Measurements from ENCODE around the gene VAPA.

VAPA gene

GRCh38 chr18:9982711-9983110 is 68.9 kb downstream of the VAPA start:
- H3K4me3 ChIP-seq (replicated peaks; ENCODE audit: low read depth, low read length) = no peak overlapping the region
- DNase-seq (ENCODE audit: extremely low read depth, low read depth) = no peak
- TF ChIP-seq CTCF (IDR thresholded peaks at IDR 0.05; ENCODE audit: low read depth, low read length, missing control alignments) = no peak

- no peak for TF ChIP-seq CTCF (IDR thresholded peaks at IDR 0.05; ENCODE audit: low read depth, low read length, missing control alignments)
- no peak overlapping the region for H3K4me3 ChIP-seq (replicated peaks; ENCODE audit: low read depth, low read length)
- no peak for DNase-seq (ENCODE audit: extremely low read depth, low read depth)
Measured at GRCh38 chr18:9984080-9984479, 70.3 kb downstream of the VAPA start.

GRCh38 chr18:9985641-9986040 is 71.8 kb downstream of the VAPA start:
- H3K4me3 ChIP-seq (replicated peaks; ENCODE audit: low read depth, low read length) = no peak overlapping the region
- no peak for TF ChIP-seq CTCF (IDR thresholded peaks at IDR 0.05; ENCODE audit: low read depth, low read length, missing control alignments)
- no peak for DNase-seq (ENCODE audit: extremely low read depth, low read depth)

GRCh38 chr18:9986156-9986930 is 72.5 kb downstream of the VAPA start:
- DNase-seq (ENCODE audit: extremely low read depth, low read depth) = no peak
- no peak for TF ChIP-seq CTCF (IDR thresholded peaks at IDR 0.05; ENCODE audit: low read depth, low read length, missing control alignments)
- no peak overlapping the region for H3K4me3 ChIP-seq (replicated peaks; ENCODE audit: low read depth, low read length)

GRCh38 chr18:9987345-9987744 is 73.5 kb downstream of the VAPA start:
- no peak for DNase-seq (ENCODE audit: extremely low read depth, low read depth)
- no peak overlapping the region for H3K4me3 ChIP-seq (replicated peaks; ENCODE audit: low read depth, low read length)
- TF ChIP-seq CTCF (IDR thresholded peaks at IDR 0.05; ENCODE audit: low read depth, low read length, missing control alignments) = no peak

- TF ChIP-seq CTCF (IDR thresholded peaks at IDR 0.05; ENCODE audit: low read depth, low read length, missing control alignments) = no peak
- DNase-seq (ENCODE audit: extremely low read depth, low read depth) = no peak
- H3K4me3 ChIP-seq (replicated peaks; ENCODE audit: low read depth, low read length) = no peak overlapping the region
Measured at GRCh38 chr18:9987931-9988330, 74.1 kb downstream of the VAPA start.

- no peak for DNase-seq (ENCODE audit: extremely low read depth, low read depth)
- no peak overlapping the region for H3K4me3 ChIP-seq (replicated peaks; ENCODE audit: low read depth, low read length)
- no peak for TF ChIP-seq CTCF (IDR thresholded peaks at IDR 0.05; ENCODE audit: low read depth, low read length, missing control alignments)
Measured at GRCh38 chr18:9988665-9989064, 74.8 kb downstream of the VAPA start.
